Liver (tissue), 3 donors: ENCODE measurements around the gene SOX5.

Source experiments
- FOXA1 ChIP-seq: IDR thresholded peaks from 2 replicates; pipeline ENCODE4 v1.6.1; 2016; ENCODE audit warnings: antibody characterized with exemption
- RXRA ChIP-seq, 2 donors: IDR thresholded peaks; 2 replicates each; pipeline ENCODE4 v1.6.1; 2017 to 2018; ENCODE audit warnings: antibody characterized with exemption in 2 of 2, mild to moderate bottlenecking in 1 of 2
- TF ChIP-seq, protein P1 (sequence below): fragments of 150-350 bp; IDR thresholded peaks from 2 replicates; pipeline ENCODE4 v1.5.1; 2017; ENCODE audit warnings: improper control_type of control experiment, low read depth, low read length; ENCODE audit not compliant: missing input control
- TF ChIP-seq, protein P2 (sequence below): IDR thresholded peaks from 2 replicates; pipeline ENCODE4 v1.6.1; 2016; ENCODE audit warnings: antibody characterized with exemption
- donor health status: healthy.
- donor health status: healthy.

DNA sequence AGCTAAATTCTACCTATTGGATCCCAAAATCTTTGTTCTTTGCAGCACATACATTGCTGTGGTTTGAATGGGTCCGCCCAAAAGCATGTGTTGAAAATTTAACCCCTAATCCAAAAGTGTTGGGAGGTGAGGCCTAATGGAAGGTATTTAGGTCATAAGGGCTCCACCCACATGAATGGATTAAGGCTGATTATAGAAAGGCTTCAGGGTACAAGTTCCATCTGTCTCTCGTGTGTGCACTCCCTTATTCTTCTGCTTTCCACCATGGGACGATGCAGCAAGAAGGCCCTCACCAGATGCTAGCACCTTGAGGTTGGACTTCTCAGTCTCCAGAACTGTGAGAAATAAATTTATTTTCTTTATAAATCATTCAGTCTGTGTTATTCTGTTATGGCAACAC lies 190.9 kb downstream of the SOX5 start:
- no peak for TF ChIP-seq FOXA1
- TF ChIP-seq, protein P1, sequence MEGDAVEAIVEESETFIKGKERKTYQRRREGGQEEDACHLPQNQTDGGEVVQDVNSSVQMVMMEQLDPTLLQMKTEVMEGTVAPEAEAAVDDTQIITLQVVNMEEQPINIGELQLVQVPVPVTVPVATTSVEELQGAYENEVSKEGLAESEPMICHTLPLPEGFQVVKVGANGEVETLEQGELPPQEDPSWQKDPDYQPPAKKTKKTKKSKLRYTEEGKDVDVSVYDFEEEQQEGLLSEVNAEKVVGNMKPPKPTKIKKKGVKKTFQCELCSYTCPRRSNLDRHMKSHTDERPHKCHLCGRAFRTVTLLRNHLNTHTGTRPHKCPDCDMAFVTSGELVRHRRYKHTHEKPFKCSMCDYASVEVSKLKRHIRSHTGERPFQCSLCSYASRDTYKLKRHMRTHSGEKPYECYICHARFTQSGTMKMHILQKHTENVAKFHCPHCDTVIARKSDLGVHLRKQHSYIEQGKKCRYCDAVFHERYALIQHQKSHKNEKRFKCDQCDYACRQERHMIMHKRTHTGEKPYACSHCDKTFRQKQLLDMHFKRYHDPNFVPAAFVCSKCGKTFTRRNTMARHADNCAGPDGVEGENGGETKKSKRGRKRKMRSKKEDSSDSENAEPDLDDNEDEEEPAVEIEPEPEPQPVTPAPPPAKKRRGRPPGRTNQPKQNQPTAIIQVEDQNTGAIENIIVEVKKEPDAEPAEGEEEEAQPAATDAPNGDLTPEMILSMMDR = no peak
- TF ChIP-seq, protein P2, sequence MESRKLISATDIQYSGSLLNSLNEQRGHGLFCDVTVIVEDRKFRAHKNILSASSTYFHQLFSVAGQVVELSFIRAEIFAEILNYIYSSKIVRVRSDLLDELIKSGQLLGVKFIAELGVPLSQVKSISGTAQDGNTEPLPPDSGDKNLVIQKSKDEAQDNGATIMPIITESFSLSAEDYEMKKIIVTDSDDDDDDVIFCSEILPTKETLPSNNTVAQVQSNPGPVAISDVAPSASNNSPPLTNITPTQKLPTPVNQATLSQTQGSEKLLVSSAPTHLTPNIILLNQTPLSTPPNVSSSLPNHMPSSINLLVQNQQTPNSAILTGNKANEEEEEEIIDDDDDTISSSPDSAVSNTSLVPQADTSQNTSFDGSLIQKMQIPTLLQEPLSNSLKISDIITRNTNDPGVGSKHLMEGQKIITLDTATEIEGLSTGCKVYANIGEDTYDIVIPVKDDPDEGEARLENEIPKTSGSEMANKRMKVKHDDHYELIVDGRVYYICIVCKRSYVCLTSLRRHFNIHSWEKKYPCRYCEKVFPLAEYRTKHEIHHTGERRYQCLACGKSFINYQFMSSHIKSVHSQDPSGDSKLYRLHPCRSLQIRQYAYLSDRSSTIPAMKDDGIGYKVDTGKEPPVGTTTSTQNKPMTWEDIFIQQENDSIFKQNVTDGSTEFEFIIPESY = no peak
- TF ChIP-seq RXRA (IDR thresholded peaks at IDR 0.05) = no peak
